Activated naive CD4-positive, alpha-beta T cell treated with anti-CD3 and anti-CD28 coated beads for 36 hours (primary cell): ENCODE results near the gene NSD2. TPM values are rescaled to one million over a fixed set of nuclear protein-coding genes. Genes with fewer than 3 reads are reported as not detected.

ENCODE experiments used
- CTCF ChIA-PET: fragments of 350-600 bp; sonication (Branson Sonifier 250); formaldehyde crosslinking; loops from one replicate; lab custom pipeline; 2021; ENCODE audit warnings: antibody characterized with exemption; lab: Charles Lee
- DNase-seq: peaks from one replicate; pipeline ENCODE4 v3.0.0-alpha.2; 2020
- H3K27ac Mint-ChIP-seq: one replicate; pipeline ENCODE4 v1.8.0; 2021; ENCODE audit warnings: mild to moderate bottlenecking, mixed read lengths
- H3K27me3 Mint-ChIP-seq: one replicate; pipeline ENCODE4 v1.8.0; 2021; ENCODE audit warnings: low read depth, mixed read lengths
- H3K36me3 Mint-ChIP-seq: one replicate; pipeline ENCODE4 v1.8.0; 2021; ENCODE audit warnings: low read depth, mixed read lengths
- H3K4me1 Mint-ChIP-seq: one replicate; pipeline ENCODE4 v1.8.0; 2021; ENCODE audit warnings: low read depth, mixed read lengths
- H3K4me3 Mint-ChIP-seq: one replicate; pipeline ENCODE4 v1.8.0; 2021; ENCODE audit warnings: mild to moderate bottlenecking, moderate library complexity, mixed read lengths
- H3K9me3 Mint-ChIP-seq: one replicate; pipeline ENCODE4 v1.8.0; 2021; ENCODE audit warnings: mixed read lengths
- intact Hi-C: fragments of 100-400 bp; cut with micrococcal nuclease; formaldehyde crosslinking; loops from one replicate; pipeline ENCODE4 v1.15.1; 2023
- total RNA-seq, 2 experiments: library from RNA; stranded (reverse); gene quantifications; one replicate each; pipeline ENCODE4 v1.2.3, GENCODE V29; 2021

Gene NSD2
- total RNA-seq, 2 experiments from 2014 or later = 246 to 250 TPM

GRCh38 chr4:1983053-1983845, 112.1 kb downstream of the NSD2 start:
- intact Hi-C loops = no loop called here
- H3K4me1 Mint-ChIP-seq = no peaks in the 10 kb centered on the region
- CTCF ChIA-PET = no interaction called here
- H3K36me3 Mint-ChIP-seq = peaks cover 27% of the 10 kb centered on the region
- no peaks in the 10 kb centered on the region for H3K9me3 Mint-ChIP-seq
- H3K4me3 Mint-ChIP-seq = no peak overlapping the region
- no peaks in the 10 kb centered on the region for H3K27me3 Mint-ChIP-seq
- H3K27ac Mint-ChIP-seq = no peak overlapping the region
- DNase-seq = no peak

DNA sequence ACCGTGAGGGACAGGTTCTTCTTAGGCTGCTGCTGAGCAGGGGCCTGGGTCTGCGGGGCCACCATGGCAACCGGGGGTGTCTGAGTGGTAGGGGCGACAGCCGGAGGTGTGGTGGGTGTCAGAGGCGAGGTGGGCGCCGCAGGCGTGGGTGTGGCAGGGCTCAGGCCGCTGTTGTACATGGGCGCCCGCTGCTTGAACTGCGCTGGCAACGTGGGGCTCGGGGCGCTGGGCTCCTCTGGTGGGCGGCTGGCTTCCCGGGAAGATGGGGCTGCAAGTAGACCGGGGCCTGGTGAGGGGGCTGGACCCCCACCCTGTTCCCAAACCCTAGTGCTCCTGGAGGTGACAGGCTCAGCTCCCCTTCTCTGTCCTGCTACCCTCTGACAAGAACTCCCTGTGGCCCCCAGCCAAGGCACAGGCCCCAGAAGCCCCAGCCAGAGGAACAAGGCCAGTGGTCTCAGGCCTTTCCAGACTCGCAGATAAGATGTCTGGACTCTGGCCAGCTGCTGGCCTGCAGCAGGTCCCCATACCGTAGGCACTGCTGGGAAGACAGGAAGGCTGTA, 112.7 kb downstream of the NSD2 start:
- Mint-ChIP-seq H3K36me3 (peaks cover 22% of the 10 kb centered on the region), H3K4me3 (no peak overlapping the region), H3K27me3 (no peaks in the 10 kb centered on the region), H3K27ac (no peak overlapping the region), H3K9me3 (no peaks in the 10 kb centered on the region), H3K4me1 (no peaks in the 10 kb centered on the region)
- no peak for DNase-seq
- intact Hi-C loops = no loop called here
- CTCF ChIA-PET = no interaction called here

- no peak for DNase-seq
- no peaks in the 10 kb centered on the region for H3K9me3 Mint-ChIP-seq
- H3K27ac Mint-ChIP-seq = peak overlapping the region; percentile 56
- no peaks in the 10 kb centered on the region for H3K4me1 Mint-ChIP-seq
- CTCF ChIA-PET = no interaction called here
- H3K4me3 Mint-ChIP-seq = no peak overlapping the region
- no peaks in the 10 kb centered on the region for H3K27me3 Mint-ChIP-seq
- H3K36me3 Mint-ChIP-seq = peaks cover 16% of the 10 kb centered on the region
- intact Hi-C loops = no loop called here
Observed at GRCh38 chr4:1984406-1985191, 113.4 kb downstream of the NSD2 start.

DNA sequence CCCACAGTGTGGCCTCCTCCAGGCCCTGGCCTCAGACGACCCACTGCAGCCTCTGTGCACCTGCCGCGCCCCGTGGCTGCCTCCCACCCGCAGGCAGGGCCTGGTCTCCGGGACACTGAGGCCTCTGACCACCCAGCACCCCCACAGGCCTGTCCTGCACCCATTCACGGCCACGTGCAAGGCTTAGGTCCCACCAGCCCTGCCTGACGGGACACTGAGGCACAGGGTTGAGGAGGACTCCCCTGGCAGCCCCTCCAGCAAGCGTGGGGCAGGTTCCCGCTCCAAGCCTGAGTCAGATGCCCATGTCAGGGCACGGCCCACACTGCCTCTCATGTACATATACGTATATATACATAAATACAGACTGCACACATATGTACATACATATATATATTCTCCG, 114.1 kb downstream of the NSD2 start:
- CTCF ChIA-PET = no interaction called here
- no peak for DNase-seq
- no peaks in the 10 kb centered on the region for H3K4me1 Mint-ChIP-seq
- H3K36me3 Mint-ChIP-seq = peaks cover 13% of the 10 kb centered on the region
- H3K27ac Mint-ChIP-seq = no peak overlapping the region
- intact Hi-C loops = no loop called here
- H3K27me3 Mint-ChIP-seq = no peaks in the 10 kb centered on the region
- H3K4me3 Mint-ChIP-seq = no peak overlapping the region
- no peaks in the 10 kb centered on the region for H3K9me3 Mint-ChIP-seq

GRCh38 chr4:1985780-1986577, 114.8 kb downstream of the NSD2 start:
- no peak overlapping the region for H3K27ac Mint-ChIP-seq
- CTCF ChIA-PET = interaction anchor here (1.2 kb wide), 1 partner anchor 293 kb away, joined by 3 read pairs; no protein-coding TSS in a partner anchor
- H3K36me3 Mint-ChIP-seq = peaks cover 14% of the 10 kb centered on the region
- H3K9me3 Mint-ChIP-seq = no peaks in the 10 kb centered on the region
- intact Hi-C loops = no loop called here
- no peaks in the 10 kb centered on the region for H3K27me3 Mint-ChIP-seq
- no peaks in the 10 kb centered on the region for H3K4me1 Mint-ChIP-seq
- DNase-seq = no peak
- H3K4me3 Mint-ChIP-seq = no peak overlapping the region

DNA sequence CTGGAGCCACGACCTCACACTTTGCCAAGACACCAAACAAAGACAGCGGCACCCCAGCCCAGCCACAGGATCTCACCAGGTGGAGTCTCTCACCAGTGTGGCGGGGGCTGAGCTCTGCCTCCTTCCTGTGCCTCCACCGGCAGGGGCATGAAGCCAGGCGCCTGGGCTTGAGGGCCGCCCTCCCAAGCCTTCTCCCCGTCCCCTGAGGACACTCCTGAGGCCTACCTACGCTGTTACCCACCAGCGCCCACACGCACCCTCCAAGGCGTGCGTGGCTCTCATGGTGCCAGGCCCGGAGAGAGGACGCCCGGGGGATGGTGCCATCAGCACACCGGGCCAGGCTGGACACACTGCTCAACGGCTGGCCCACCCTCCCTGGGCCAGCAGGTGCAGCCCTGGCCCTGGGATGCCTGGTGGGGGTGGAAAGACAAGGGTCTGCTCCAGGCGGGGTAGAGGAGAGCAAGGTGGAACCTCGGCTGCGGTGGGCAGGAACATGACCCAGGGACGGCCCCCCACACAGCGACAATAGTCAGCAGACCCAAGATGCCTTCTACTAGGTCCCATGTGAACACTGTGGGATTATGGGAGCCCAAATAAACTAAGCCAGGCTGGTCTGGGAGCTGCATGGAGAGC, 115.5 kb downstream of the NSD2 start:
- Mint-ChIP-seq H3K4me3 (no peak overlapping the region), H3K27ac (no peak overlapping the region), H3K36me3 (peaks cover 11% of the 10 kb centered on the region), H3K9me3 (no peaks in the 10 kb centered on the region), H3K27me3 (no peaks in the 10 kb centered on the region), H3K4me1 (no peaks in the 10 kb centered on the region)
- no peak for DNase-seq
- CTCF ChIA-PET = interaction anchor here (1.2 kb wide), 1 partner anchor 293 kb away, joined by 3 read pairs; no protein-coding TSS in a partner anchor
- intact Hi-C loops = no loop called here

- CTCF ChIA-PET = interaction anchor here (1.2 kb wide), 1 partner anchor 294 kb away, joined by 3 read pairs; no protein-coding TSS in a partner anchor
Observed at GRCh38 chr4:1987296-1987695, 116.1 kb downstream of the NSD2 start.

GRCh38 chr4:1987721-1988326, 116.6 kb downstream of the NSD2 start:
- DNase-seq = no peak
- H3K27ac Mint-ChIP-seq = no peak overlapping the region
- no peak overlapping the region for H3K4me3 Mint-ChIP-seq
- H3K9me3 Mint-ChIP-seq = no peaks in the 10 kb centered on the region
- peaks cover 6% of the 10 kb centered on the region for H3K36me3 Mint-ChIP-seq
- H3K4me1 Mint-ChIP-seq = no peaks in the 10 kb centered on the region
- intact Hi-C loops = no loop called here
- H3K27me3 Mint-ChIP-seq = no peaks in the 10 kb centered on the region
- CTCF ChIA-PET = no interaction called here

More at GRCh38 chr4:1987296-1987695, 116.1 kb downstream of the NSD2 start:
- H3K27me3 Mint-ChIP-seq = no peaks in the 10 kb centered on the region
- intact Hi-C loops = no loop called here
- no peaks in the 10 kb centered on the region for H3K4me1 Mint-ChIP-seq
- peaks cover 9% of the 10 kb centered on the region for H3K36me3 Mint-ChIP-seq
- H3K4me3 Mint-ChIP-seq = no peak overlapping the region
- no peaks in the 10 kb centered on the region for H3K9me3 Mint-ChIP-seq
- H3K27ac Mint-ChIP-seq = no peak overlapping the region
- DNase-seq = no peak

GRCh38 chr4:1988327-1988724, 117.1 kb downstream of the NSD2 start:
- H3K27ac Mint-ChIP-seq = no peak overlapping the region
- CTCF ChIA-PET = no interaction called here
- no peak overlapping the region for H3K4me3 Mint-ChIP-seq
- intact Hi-C loops = no loop called here
- H3K36me3 Mint-ChIP-seq = peaks cover 6% of the 10 kb centered on the region
- no peaks in the 10 kb centered on the region for H3K9me3 Mint-ChIP-seq
- H3K4me1 Mint-ChIP-seq = no peaks in the 10 kb centered on the region
- no peaks in the 10 kb centered on the region for H3K27me3 Mint-ChIP-seq
- DNase-seq = no peak

- peaks cover 2% of the 10 kb centered on the region for H3K4me1 Mint-ChIP-seq
- CTCF ChIA-PET = no interaction called here
- intact Hi-C loops = no loop called here
- DNase-seq = no peak
- no peaks in the 10 kb centered on the region for H3K9me3 Mint-ChIP-seq
- H3K27me3 Mint-ChIP-seq = no peaks in the 10 kb centered on the region
- peaks cover 6% of the 10 kb centered on the region for H3K36me3 Mint-ChIP-seq
- no peak overlapping the region for H3K4me3 Mint-ChIP-seq
- no peak overlapping the region for H3K27ac Mint-ChIP-seq
Observed at GRCh38 chr4:1989533-1990347, 118.5 kb downstream of the NSD2 start.

GRCh38 chr4:1990348-1990645, 119.1 kb downstream of the NSD2 start:
- peaks cover 9% of the 10 kb centered on the region for H3K36me3 Mint-ChIP-seq
- no peaks in the 10 kb centered on the region for H3K27me3 Mint-ChIP-seq
- intact Hi-C loops = no loop called here
- DNase-seq = no peak
- no peak overlapping the region for H3K27ac Mint-ChIP-seq
- H3K4me3 Mint-ChIP-seq = no peak overlapping the region
- CTCF ChIA-PET = no interaction called here
- H3K9me3 Mint-ChIP-seq = no peaks in the 10 kb centered on the region
- peaks cover 4% of the 10 kb centered on the region for H3K4me1 Mint-ChIP-seq
